ENCODE results near the gene EGFL6.

Gene EGFL6

GRCh38 chrX:13569479-13570260 is at the start of gene EGFL6:
Gene EGFL6, plus strand, starts transcription at chrX:13569601. Its CDS starts 261 bp downstream, at chrX:13569862.
- DNase-seq, result no peak

- no peak for DNase-seq
These were observed 49.0 kb upstream of the EGFL6 start for GRCh38 chrX:13520351-13520750.

GRCh38 chrX:13520936-13521335 is 48.5 kb upstream of the EGFL6 start:
- no peak for DNase-seq

- no peak for DNase-seq
These were observed 46.6 kb upstream of the EGFL6 start for GRCh38 chrX:13522811-13523210.

GRCh38 chrX:13533726-13534125 is 35.7 kb upstream of the EGFL6 start:
- no peak for DNase-seq

GRCh38 chrX:13535376-13536165 is 33.8 kb upstream of the EGFL6 start:
- DNase-seq, result no peak

- DNase-seq, result no peak
These were observed 32.9 kb upstream of the EGFL6 start for GRCh38 chrX:13536551-13536950.

- DNase-seq, result no peak
These were observed 31.0 kb upstream of the EGFL6 start for GRCh38 chrX:13538414-13538813.

GRCh38 chrX:13540602-13541001 is 28.8 kb upstream of the EGFL6 start:
- no peak for DNase-seq

GRCh38 chrX:13545726-13546125 is 23.7 kb upstream of the EGFL6 start:
- no peak for DNase-seq

- no peak for DNase-seq
These were observed 21.7 kb upstream of the EGFL6 start for GRCh38 chrX:13547671-13548070.

- DNase-seq, result no peak
These were observed 19.1 kb upstream of the EGFL6 start for GRCh38 chrX:13550346-13550745.

- no peak for DNase-seq
These were observed 17.8 kb upstream of the EGFL6 start for GRCh38 chrX:13551610-13552009.

- DNase-seq, result no peak
These were observed 16.5 kb upstream of the EGFL6 start for GRCh38 chrX:13552892-13553291.

- no peak for DNase-seq
These were observed 3.9 kb upstream of the EGFL6 start for GRCh38 chrX:13565511-13565910.

GRCh38 chrX:13570261-13570605 is 832 bp downstream of the EGFL6 start:
- DNase-seq, result no peak

GRCh38 chrX:13571136-13571535 is 1.7 kb downstream of the EGFL6 start:
- no peak for DNase-seq

GRCh38 chrX:13574600-13574999 is 5.2 kb downstream of the EGFL6 start:
- no peak for DNase-seq

- no peak for DNase-seq
These were observed 10.3 kb downstream of the EGFL6 start for GRCh38 chrX:13579661-13580060.

GRCh38 chrX:13581554-13581953 is 12.2 kb downstream of the EGFL6 start:
- DNase-seq, result no peak

GRCh38 chrX:13587786-13588477 is 18.5 kb downstream of the EGFL6 start:
- no peak for DNase-seq

GRCh38 chrX:13590207-13590606 is 20.8 kb downstream of the EGFL6 start:
- DNase-seq, result no peak

GRCh38 chrX:13590914-13591313 is 21.5 kb downstream of the EGFL6 start:
- DNase-seq, result no peak

GRCh38 chrX:13597874-13598273 is 28.5 kb downstream of the EGFL6 start:
- no peak for DNase-seq

All from NCI-H1417 treated with DMSO at 0.1 percent for 48 hours (cell line).